ENCODE results near the gene BHLHA9. TPM values are rescaled to one million over a fixed set of nuclear protein-coding genes. Genes with fewer than 3 reads are reported as not detected.

Gene BHLHA9
- total and polyA plus RNA-seq, 7 experiments from 2014 or later = not detected

- intact Hi-C loops (cut with micrococcal nuclease) = loop anchor here in 1 of 2 donors (5.0 kb wide), 1 partner anchor 42 kb away; no protein-coding TSS in a partner anchor
- ATAC-seq (no peak), DNase-seq (no peak)
- peaks cover 31 to 57% (median 44%) of the 10 kb centered on the region in 7 donors for H3K4me1 Mint-ChIP-seq
- POLR2A ChIA-PET = no interaction called here
- CTCF ChIA-PET = no interaction called here
- no peaks in the 10 kb centered on the region for H3K9me3 ChIP-seq (ENCODE audit: control insufficient read depth in 2 of 3, low read length in 3 of 3)
- peaks cover 0 to 4% (median 0%) of the 10 kb centered on the region in 5 donors for H3K27me3 Mint-ChIP-seq
- H3K27me3 ChIP-seq (ENCODE audit: control insufficient read depth in 2 of 2, insufficient read depth in 2 of 2, low read length in 2 of 2) = no peaks in the 10 kb centered on the region
- no peak overlapping the region for H3K4me3 Mint-ChIP-seq
- peaks cover 0 to 12% (median 3%) of the 10 kb centered on the region in 11 donors for H3K9me3 Mint-ChIP-seq
- H3K27ac Mint-ChIP-seq = peak overlapping the region in 1 of 9 donors; percentile 55
- H3K36me3 ChIP-seq (ENCODE audit: control insufficient read depth in 2 of 3, insufficient read depth in 3 of 3, low read length in 3 of 3) = no peaks in the 10 kb centered on the region
- H3K36me3 Mint-ChIP-seq = peaks cover 0 to 22% (median 0%) of the 10 kb centered on the region in 5 donors
- H3K4me3 ChIP-seq (ENCODE audit: low read length) = no peak overlapping the region
- no peak overlapping the region for H3K27ac ChIP-seq (ENCODE audit: low read depth, low read length)
- H3K4me1 ChIP-seq (ENCODE audit: control insufficient read depth in 2 of 2, insufficient read depth in 2 of 2, low read length in 2 of 2) = peaks cover 22 to 24% of the 10 kb centered on the region in 2 donors
Measured at GRCh38 chr17:1290676-1291075, 20.4 kb downstream of the BHLHA9 start.

- Histone ChIP-seq H3K27me3 (ENCODE audit: control insufficient read depth in 2 of 2, insufficient read depth in 2 of 2, low read length in 2 of 2) (no peaks in the 10 kb centered on the region), H3K9me3 (ENCODE audit: control insufficient read depth in 2 of 3, low read length in 3 of 3) (no peaks in the 10 kb centered on the region), H3K27ac (ENCODE audit: low read depth, low read length) (peak overlapping the region; percentile 40), H3K4me1 (ENCODE audit: control insufficient read depth in 2 of 2, insufficient read depth in 2 of 2, low read length in 2 of 2) (peaks cover 39 to 57% of the 10 kb centered on the region in 2 donors), H3K4me3 (ENCODE audit: low read length) (no peak overlapping the region), H3K36me3 (ENCODE audit: control insufficient read depth in 2 of 3, insufficient read depth in 3 of 3, low read length in 3 of 3) (no peaks in the 10 kb centered on the region)
- Mint-ChIP-seq H3K27ac (peak overlapping the region; percentile 69 to 99 (median 92)), H3K4me3 (peak overlapping the region; percentile 40 to 75 (median 68)), H3K9me3 (peaks cover 0 to 12% (median 3%) of the 10 kb centered on the region in 11 donors), H3K36me3 (peaks cover 0 to 17% (median 0%) of the 10 kb centered on the region in 5 donors), H3K27me3 (peaks cover 0 to 4% (median 0%) of the 10 kb centered on the region in 5 donors), H3K4me1 (peaks cover 31 to 84% (median 74%) of the 10 kb centered on the region in 7 donors)
- CTCF ChIA-PET = interaction anchor here (0.7 to 1.4 kb wide), 2 partner anchors 11 to 14 kb away, joined by 5 to 8 read pairs; no protein-coding TSS in a partner anchor
- POLR2A ChIA-PET = interaction anchor here (0.6 kb wide), 2 partner anchors 530 to 969 kb away, joined by 3 read pairs; no protein-coding TSS in a partner anchor
- DNase-seq = peak; percentile 48 to 96 (median 93)
- intact Hi-C loops (cut with micrococcal nuclease) = loop anchor here in 1 of 2 donors (2.0 to 5.0 kb wide), 2 partner anchors 17 to 38 kb away; no protein-coding TSS in a partner anchor
- peak; percentile 98 for ATAC-seq
Measured at GRCh38 chr17:1294157-1294717, 24.0 kb downstream of the BHLHA9 start.

DNA sequence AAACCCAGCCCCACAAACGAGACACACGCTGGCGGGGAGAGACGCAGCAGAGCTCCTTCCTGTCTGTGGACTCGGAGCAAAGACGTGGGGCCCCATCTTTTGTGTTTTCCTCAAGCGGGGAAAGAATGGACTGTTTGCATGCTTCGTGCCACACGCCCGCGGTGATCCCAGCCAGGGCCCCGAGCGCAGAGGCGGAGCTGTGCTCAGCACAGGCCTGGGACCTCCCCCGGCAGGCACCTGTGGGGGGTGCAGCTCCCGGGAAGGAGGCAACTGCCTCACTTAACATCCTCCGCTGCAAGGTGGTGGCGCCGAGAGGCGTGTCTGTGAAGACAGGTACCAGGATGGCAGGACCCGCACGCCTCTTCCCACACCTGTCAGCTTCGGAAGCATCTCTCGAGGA is 28.4 kb downstream of the BHLHA9 start:
- Mint-ChIP-seq H3K9me3 (peaks cover 0 to 5% (median 0%) of the 10 kb centered on the region in 11 donors), H3K27ac (no peak overlapping the region), H3K36me3 (peaks cover 0 to 3% (median 0%) of the 10 kb centered on the region in 5 donors), H3K27me3 (peaks cover 0 to 5% (median 0%) of the 10 kb centered on the region in 5 donors), H3K4me1 (peaks cover 11 to 59% (median 51%) of the 10 kb centered on the region in 7 donors), H3K4me3 (peak overlapping the region; percentile 33 to 71 (median 64))
- Histone ChIP-seq H3K27ac (ENCODE audit: low read depth, low read length) (no peak overlapping the region), H3K9me3 (ENCODE audit: control insufficient read depth in 2 of 3, low read length in 3 of 3) (no peaks in the 10 kb centered on the region), H3K36me3 (ENCODE audit: control insufficient read depth in 2 of 3, insufficient read depth in 3 of 3, low read length in 3 of 3) (no peaks in the 10 kb centered on the region), H3K4me1 (ENCODE audit: control insufficient read depth in 2 of 2, insufficient read depth in 2 of 2, low read length in 2 of 2) (peaks cover 34 to 56% of the 10 kb centered on the region in 2 donors), H3K27me3 (ENCODE audit: control insufficient read depth in 2 of 2, insufficient read depth in 2 of 2, low read length in 2 of 2) (no peaks in the 10 kb centered on the region), H3K4me3 (ENCODE audit: low read length) (peak overlapping the region; percentile 40)
- POLR2A ChIA-PET = interaction anchor here (0.6 to 0.8 kb wide), 2 partner anchors 218 to 955 kb away, joined by 3 read pairs; partner anchors contain the start of gene INPP5K
- CTCF ChIA-PET = no interaction called here
- ATAC-seq (peak; percentile 42), DNase-seq (peak; percentile 27 to 58 (median 48))
- intact Hi-C loops (cut with micrococcal nuclease) = no loop called here

DNA sequence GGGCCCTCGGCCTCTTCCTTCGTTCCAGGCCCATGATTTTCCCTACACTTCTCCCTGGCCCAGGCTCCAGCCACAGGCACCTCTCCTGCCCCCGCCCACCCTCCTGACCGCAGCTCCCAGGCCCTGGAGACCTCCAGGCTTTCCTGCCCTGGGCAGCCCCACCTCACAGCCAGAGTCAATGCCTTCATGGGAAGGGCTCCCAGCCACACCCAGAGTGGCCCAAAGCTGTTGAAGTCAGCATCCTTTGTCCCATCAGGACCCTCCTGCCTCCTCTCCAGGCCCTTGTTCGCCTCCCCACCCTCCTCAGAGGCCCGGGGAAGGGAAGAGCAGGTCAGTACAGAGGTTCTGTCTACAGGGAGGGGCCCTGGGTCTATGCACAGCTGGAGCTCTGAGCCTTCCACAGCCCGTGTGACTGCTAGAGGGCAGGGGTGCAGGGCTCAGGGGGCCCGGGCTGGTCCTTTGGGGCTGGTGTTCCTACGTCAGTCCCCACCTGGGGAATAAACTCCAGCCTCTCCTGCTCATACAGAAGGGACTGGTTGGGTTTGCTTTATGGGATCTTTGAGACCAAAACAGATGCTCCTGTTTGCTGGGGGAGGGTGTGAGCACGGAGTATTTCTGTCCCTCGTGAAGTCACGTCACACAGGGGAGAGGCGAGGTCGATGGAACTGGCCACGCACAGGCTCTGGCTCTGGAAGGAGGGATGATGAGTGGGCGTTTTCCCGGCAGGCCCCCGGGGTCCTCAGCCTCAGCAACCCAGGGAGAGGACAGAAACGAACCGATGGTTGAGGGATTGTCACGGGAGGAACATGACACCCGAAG is 29.5 kb downstream of the BHLHA9 start:
- Histone ChIP-seq H3K4me1 (ENCODE audit: control insufficient read depth in 2 of 2, insufficient read depth in 2 of 2, low read length in 2 of 2) (peaks cover 24 to 45% of the 10 kb centered on the region in 2 donors), H3K27me3 (ENCODE audit: control insufficient read depth in 2 of 2, insufficient read depth in 2 of 2, low read length in 2 of 2) (no peaks in the 10 kb centered on the region), H3K27ac (ENCODE audit: low read depth, low read length) (no peak overlapping the region), H3K9me3 (ENCODE audit: control insufficient read depth in 2 of 3, low read length in 3 of 3) (no peaks in the 10 kb centered on the region), H3K36me3 (ENCODE audit: control insufficient read depth in 2 of 3, insufficient read depth in 3 of 3, low read length in 3 of 3) (no peaks in the 10 kb centered on the region), H3K4me3 (ENCODE audit: low read length) (no peak overlapping the region)
- Mint-ChIP-seq H3K27ac (peak overlapping the region in 1 of 9 donors; percentile 31), H3K9me3 (no peaks in the 10 kb centered on the region), H3K27me3 (peaks cover 0 to 5% (median 0%) of the 10 kb centered on the region in 5 donors), H3K4me3 (peak overlapping the region in 1 of 10 donors; percentile 21), H3K4me1 (peaks cover 0 to 48% (median 40%) of the 10 kb centered on the region in 7 donors), H3K36me3 (peaks cover 0 to 3% (median 0%) of the 10 kb centered on the region in 5 donors)
- intact Hi-C loops (cut with micrococcal nuclease) = no loop called here
- DNase-seq (no peak), ATAC-seq (no peak)
- POLR2A ChIA-PET = no interaction called here
- CTCF ChIA-PET = interaction anchor here (0.6 kb wide), 1 partner anchor 65 kb away, joined by 3 read pairs; no protein-coding TSS in a partner anchor

- ATAC-seq (no peak), DNase-seq (no peak)
- H3K4me3 ChIP-seq (ENCODE audit: low read length) = no peak overlapping the region
- peak overlapping the region in 1 of 9 donors; percentile 31 for H3K27ac Mint-ChIP-seq
- H3K4me3 Mint-ChIP-seq = peak overlapping the region in 2 of 10 donors; percentile 21 to 24
- peaks cover 0 to 3% (median 0%) of the 10 kb centered on the region in 5 donors for H3K36me3 Mint-ChIP-seq
- peaks cover 17 to 38% of the 10 kb centered on the region in 2 donors for H3K4me1 ChIP-seq (ENCODE audit: control insufficient read depth in 2 of 2, insufficient read depth in 2 of 2, low read length in 2 of 2)
- intact Hi-C loops (cut with micrococcal nuclease) = no loop called here
- no peaks in the 10 kb centered on the region for H3K36me3 ChIP-seq (ENCODE audit: control insufficient read depth in 2 of 3, insufficient read depth in 3 of 3, low read length in 3 of 3)
- no peaks in the 10 kb centered on the region for H3K9me3 ChIP-seq (ENCODE audit: control insufficient read depth in 2 of 3, low read length in 3 of 3)
- POLR2A ChIA-PET = no interaction called here
- H3K4me1 Mint-ChIP-seq = peaks cover 0 to 42% (median 34%) of the 10 kb centered on the region in 7 donors
- H3K27me3 ChIP-seq (ENCODE audit: control insufficient read depth in 2 of 2, insufficient read depth in 2 of 2, low read length in 2 of 2) = no peaks in the 10 kb centered on the region
- no peaks in the 10 kb centered on the region for H3K9me3 Mint-ChIP-seq
- peaks cover 0 to 5% (median 0%) of the 10 kb centered on the region in 5 donors for H3K27me3 Mint-ChIP-seq
- no peak overlapping the region for H3K27ac ChIP-seq (ENCODE audit: low read depth, low read length)
- CTCF ChIA-PET = no interaction called here
Measured at GRCh38 chr17:1300371-1300905, 30.2 kb downstream of the BHLHA9 start.

GRCh38 chr17:1301546-1301945 is 31.3 kb downstream of the BHLHA9 start:
- H3K4me3 Mint-ChIP-seq = no peak overlapping the region
- DNase-seq = no peak
- POLR2A ChIA-PET = no interaction called here

More at GRCh38 chr17:1301546-1301945, 31.3 kb downstream of the BHLHA9 start:
- peaks cover 12 to 28% of the 10 kb centered on the region in 2 donors for H3K4me1 ChIP-seq (ENCODE audit: control insufficient read depth in 2 of 2, insufficient read depth in 2 of 2, low read length in 2 of 2)
- ATAC-seq = no peak
- H3K36me3 ChIP-seq (ENCODE audit: control insufficient read depth in 2 of 3, insufficient read depth in 3 of 3, low read length in 3 of 3) = no peaks in the 10 kb centered on the region
- Mint-ChIP-seq H3K27ac (peak overlapping the region in 2 of 9 donors; percentile 11 to 65), H3K9me3 (no peaks in the 10 kb centered on the region), H3K36me3 (no peaks in the 10 kb centered on the region), H3K27me3 (peaks cover 2 to 10% (median 3%) of the 10 kb centered on the region in 5 donors), H3K4me1 (peaks cover 0 to 31% (median 26%) of the 10 kb centered on the region in 7 donors)
- H3K4me3 ChIP-seq (ENCODE audit: low read length) = no peak overlapping the region
- intact Hi-C loops (cut with micrococcal nuclease) = no loop called here
- H3K27me3 ChIP-seq (ENCODE audit: control insufficient read depth in 2 of 2, insufficient read depth in 2 of 2, low read length in 2 of 2) = no peaks in the 10 kb centered on the region
- no peaks in the 10 kb centered on the region for H3K9me3 ChIP-seq (ENCODE audit: control insufficient read depth in 2 of 3, low read length in 3 of 3)
- CTCF ChIA-PET = no interaction called here
- H3K27ac ChIP-seq (ENCODE audit: low read depth, low read length) = no peak overlapping the region
